ENCODE data around the gene INTS14.

DNA sequence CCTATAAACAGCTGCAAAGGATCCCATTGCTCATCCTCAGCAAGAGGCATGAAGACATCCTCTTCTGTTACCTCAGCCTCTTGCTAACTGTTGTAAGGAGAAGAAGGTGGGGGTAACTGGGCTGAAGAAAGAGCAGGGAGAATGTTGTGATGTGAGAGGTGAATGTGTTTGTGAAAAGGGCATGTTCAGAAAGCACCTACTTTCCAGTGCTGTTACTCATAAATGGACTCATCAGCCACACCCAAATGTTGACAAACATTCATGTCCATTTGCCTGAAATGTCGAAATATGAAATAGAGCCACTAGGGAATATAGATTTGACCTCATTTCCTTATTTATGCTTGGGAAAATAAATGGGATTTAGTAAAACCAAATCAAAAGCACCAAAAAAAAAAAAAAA is 23.4 kb upstream of the INTS14 start:
- TF ChIP-seq POLR2A (IDR thresholded peaks at IDR 0.05; ENCODE audit: low read length) (no peak), GATA1 (IDR thresholded peaks at IDR 0.05; ENCODE audit: low read depth, low read length) (no peak)
